ENCODE data around the gene HAPLN3. TPM values are rescaled to one million over a fixed set of nuclear protein-coding genes. Genes with fewer than 3 reads are reported as not detected.

HAPLN3 gene
- polyA plus RNA-seq, 1 donor from 2014 or later: not detected

GRCh38 chr15:88907111-88907510 lies 11.8 kb upstream of the HAPLN3 start:
- Histone ChIP-seq H3K27ac (ENCODE audit: low read length) (no peak overlapping the region), H2AFZ (ENCODE audit: low read depth, low read length) (no peak overlapping the region), H3K36me3 (ENCODE audit: insufficient read depth, low read length) (no peaks in the 10 kb centered on the region), H3K79me2 (replicated peaks; ENCODE audit: insufficient read depth, low read length) (no peaks in the 10 kb centered on the region), H3K4me2 (ENCODE audit: low read length) (no peak overlapping the region), H3K27me3 (ENCODE audit: insufficient read depth, low read depth, low read length) (peaks cover under 1% of the 10 kb centered on the region), H3K9ac (ENCODE audit: low read length) (no peak overlapping the region), H4K20me1 (ENCODE audit: insufficient read depth) (no peaks in the 10 kb centered on the region), H3F3A (ENCODE audit: insufficient read depth, low read length, poor library complexity, severe bottlenecking) (no peaks in the 10 kb centered on the region), H3K9me3 (ENCODE audit: low read length) (no peaks in the 10 kb centered on the region), H3K9me2 (ENCODE audit: insufficient read depth, low read length) (no peaks in the 10 kb centered on the region), H3K4me3 (ENCODE audit: low read length) (no peak overlapping the region)
- TF ChIP-seq TAF1 (IDR thresholded peaks at IDR 0.05; ENCODE audit: low read depth) (no peak), EP300 (conservative IDR thresholded peaks at IDR 0.05; ENCODE audit: poor library complexity, severe bottlenecking) (no peak), RAD21 (conservative IDR thresholded peaks at IDR 0.05) (no peak), EZH2 (IDR thresholded peaks at IDR 0.05; ENCODE audit: borderline replicate concordance, insufficient read depth, low read length, poor library complexity, severe bottlenecking) (no peak), POLR2AphosphoS5 (IDR thresholded peaks at IDR 0.05) (no peak), CTCF (IDR thresholded peaks at IDR 0.05; ENCODE audit: poor library complexity, severe bottlenecking) (no peak)

DNA sequence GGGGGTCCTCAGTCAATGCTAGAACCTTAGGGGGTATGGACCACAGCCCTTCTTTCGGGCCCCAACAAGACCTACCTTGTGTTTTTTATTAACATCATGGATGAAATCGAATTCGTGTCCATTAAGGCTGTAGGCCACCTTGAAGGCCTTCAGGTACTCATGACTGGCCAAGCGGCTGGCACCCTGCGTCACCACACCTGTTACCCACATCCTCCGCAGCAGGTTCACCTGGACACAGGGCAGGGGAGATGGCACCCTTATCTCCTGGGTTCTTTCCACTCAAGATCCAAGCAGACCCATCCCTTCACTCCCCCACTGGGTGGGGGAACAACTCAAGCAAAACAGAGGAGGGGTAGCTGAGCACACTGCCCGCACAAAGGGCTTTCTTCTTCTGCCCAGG lies 11.2 kb upstream of the HAPLN3 start:
- Histone ChIP-seq H3K27ac (ENCODE audit: low read length) (no peak overlapping the region), H3K36me3 (ENCODE audit: insufficient read depth, low read length) (no peaks in the 10 kb centered on the region), H3K4me2 (ENCODE audit: low read length) (no peak overlapping the region), H3K9ac (ENCODE audit: low read length) (no peak overlapping the region), H3F3A (ENCODE audit: insufficient read depth, low read length, poor library complexity, severe bottlenecking) (no peaks in the 10 kb centered on the region), H3K9me2 (ENCODE audit: insufficient read depth, low read length) (no peaks in the 10 kb centered on the region), H3K4me3 (ENCODE audit: low read length) (no peak overlapping the region), H3K9me3 (ENCODE audit: low read length) (no peaks in the 10 kb centered on the region), H4K20me1 (ENCODE audit: insufficient read depth) (no peaks in the 10 kb centered on the region), H2AFZ (ENCODE audit: low read depth, low read length) (no peak overlapping the region), H3K27me3 (ENCODE audit: insufficient read depth, low read depth, low read length) (no peaks in the 10 kb centered on the region), H3K79me2 (replicated peaks; ENCODE audit: insufficient read depth, low read length) (no peaks in the 10 kb centered on the region)
- TF ChIP-seq REST (IDR thresholded peaks at IDR 0.05; ENCODE audit: borderline replicate concordance) (no peak), CTCF (IDR thresholded peaks at IDR 0.05; ENCODE audit: poor library complexity, severe bottlenecking) (no peak), EZH2 (IDR thresholded peaks at IDR 0.05; ENCODE audit: borderline replicate concordance, insufficient read depth, low read length, poor library complexity, severe bottlenecking) (no peak), POLR2AphosphoS5 (IDR thresholded peaks at IDR 0.05) (no peak), TAF1 (IDR thresholded peaks at IDR 0.05; ENCODE audit: low read depth) (no peak), RAD21 (conservative IDR thresholded peaks at IDR 0.05) (no peak), EP300 (conservative IDR thresholded peaks at IDR 0.05; ENCODE audit: poor library complexity, severe bottlenecking) (no peak), SMC3 (conservative IDR thresholded peaks at IDR 0.05; ENCODE audit: poor library complexity) (no peak)

Measured in neural cell (in vitro differentiated cells).